HFFc6 (cell line): ENCODE data around the gene ZNF747. TPM values are rescaled to one million over a fixed set of nuclear protein-coding genes. Genes with fewer than 3 reads are reported as not detected.
"Not testable (repeated sequence)": the region's sequence is repeated elsewhere in the genome, so short reads cannot be mapped to it uniquely, and the experiment has no call there.

Experiments used
- DNase-seq: peaks from one replicate; pipeline ENCODE4 v3.0.0-alpha.2; 2018
- H3K27ac Mint-ChIP-seq: 2 replicates; pipeline ENCODE4 v1.8.0; 2020; ENCODE audit warnings: mild to moderate bottlenecking, mixed read lengths
- H3K27me3 Mint-ChIP-seq: 2 replicates; pipeline ENCODE4 v1.8.0; 2021; ENCODE audit warnings: mild to moderate bottlenecking, moderate library complexity, mixed read lengths; ENCODE audit not compliant: insufficient read depth
- H3K36me3 Mint-ChIP-seq: 2 replicates; pipeline ENCODE4 v1.8.0; 2021; ENCODE audit warnings: low read depth, mixed read lengths
- H3K4me1 Mint-ChIP-seq: 2 replicates; pipeline ENCODE4 v1.8.0; 2020; ENCODE audit warnings: low read depth, mixed read lengths
- H3K4me3 Mint-ChIP-seq: 2 replicates; pipeline ENCODE4 v1.8.0; 2020; ENCODE audit warnings: mild to moderate bottlenecking, moderate library complexity, mixed read lengths
- H3K9me3 Mint-ChIP-seq: 2 replicates; pipeline ENCODE4 v1.8.0; 2020; ENCODE audit warnings: mild to moderate bottlenecking, mixed read lengths
- total RNA-seq, 6 experiments: library from RNA; stranded (reverse); fragmentation: NEBNext Ultra II Directional; extraction: Animal tissue kit (Norgen Biotek cat#: 25700); gene quantifications; 2 replicates in 1 of 6; 3 replicates in 5 of 6; pipeline ENCODE4 v1.2.3, GENCODE V29; 2021
- TF ChIP-seq, protein P1 (sequence below): fragments of 200-600 bp; sonication (generic); IDR thresholded peaks from 2 replicates; pipeline ENCODE4 v1.5.0; 2021; ENCODE audit warnings: antibody characterized with exemption, mild to moderate bottlenecking

ZNF747 gene
- total RNA-seq, 6 experiments from 2014 or later, result 3.2 to 4.7 (median 3.8) TPM

- 0 out of 2 replicates have a peak, but pooled peaks cover 6% of the 10 kb centered on the region for H3K36me3 Mint-ChIP-seq
- peaks cover 6% of the 10 kb centered on the region for H3K27me3 Mint-ChIP-seq
- no peak overlapping the region for H3K27ac Mint-ChIP-seq
- TF ChIP-seq, protein P1, sequence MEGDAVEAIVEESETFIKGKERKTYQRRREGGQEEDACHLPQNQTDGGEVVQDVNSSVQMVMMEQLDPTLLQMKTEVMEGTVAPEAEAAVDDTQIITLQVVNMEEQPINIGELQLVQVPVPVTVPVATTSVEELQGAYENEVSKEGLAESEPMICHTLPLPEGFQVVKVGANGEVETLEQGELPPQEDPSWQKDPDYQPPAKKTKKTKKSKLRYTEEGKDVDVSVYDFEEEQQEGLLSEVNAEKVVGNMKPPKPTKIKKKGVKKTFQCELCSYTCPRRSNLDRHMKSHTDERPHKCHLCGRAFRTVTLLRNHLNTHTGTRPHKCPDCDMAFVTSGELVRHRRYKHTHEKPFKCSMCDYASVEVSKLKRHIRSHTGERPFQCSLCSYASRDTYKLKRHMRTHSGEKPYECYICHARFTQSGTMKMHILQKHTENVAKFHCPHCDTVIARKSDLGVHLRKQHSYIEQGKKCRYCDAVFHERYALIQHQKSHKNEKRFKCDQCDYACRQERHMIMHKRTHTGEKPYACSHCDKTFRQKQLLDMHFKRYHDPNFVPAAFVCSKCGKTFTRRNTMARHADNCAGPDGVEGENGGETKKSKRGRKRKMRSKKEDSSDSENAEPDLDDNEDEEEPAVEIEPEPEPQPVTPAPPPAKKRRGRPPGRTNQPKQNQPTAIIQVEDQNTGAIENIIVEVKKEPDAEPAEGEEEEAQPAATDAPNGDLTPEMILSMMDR, result no peak
- peaks cover 16% of the 10 kb centered on the region for H3K4me1 Mint-ChIP-seq
- H3K4me3 Mint-ChIP-seq, result no peak overlapping the region
- DNase-seq, result no peak
- H3K9me3 Mint-ChIP-seq, result no peaks in the 10 kb centered on the region
Measured at GRCh38 chr16:30523768-30524574, 10.7 kb downstream of the ZNF747 start.

DNA sequence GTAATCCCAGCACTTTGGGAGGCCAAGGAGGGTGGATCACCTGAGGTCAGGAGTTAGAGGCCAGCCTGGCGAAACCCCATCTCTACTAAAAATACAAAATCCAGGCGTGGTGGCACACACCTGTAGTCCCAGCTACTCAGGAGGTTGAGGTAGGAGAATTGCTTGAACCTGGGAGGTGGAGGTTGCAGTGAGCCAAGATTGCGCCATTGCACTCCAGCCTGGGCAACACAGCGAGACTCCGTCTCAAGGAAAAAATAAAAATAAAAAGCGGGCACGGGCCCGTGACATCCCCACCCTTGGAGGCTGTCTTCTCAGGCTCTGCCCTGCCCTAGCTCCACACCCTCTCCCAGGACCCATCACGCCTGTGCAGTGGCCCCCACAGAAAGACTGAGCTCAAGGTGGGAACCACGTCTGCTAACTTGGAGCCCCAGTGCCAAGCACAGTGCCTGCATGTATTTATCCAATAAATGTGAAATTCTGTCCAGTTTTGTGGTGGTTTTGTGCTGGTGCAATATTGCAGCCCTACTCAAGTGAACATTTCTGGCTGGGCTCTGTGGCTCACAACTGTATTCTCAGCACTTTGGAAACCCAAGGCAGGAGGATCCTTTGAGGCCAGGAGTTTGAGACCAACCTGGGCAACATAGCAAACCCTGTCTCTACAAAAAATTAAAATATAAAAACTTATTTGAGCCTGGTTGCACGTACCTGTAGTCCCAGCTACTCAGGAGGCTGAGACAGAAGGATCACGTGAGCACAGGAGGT is 11.8 kb downstream of the ZNF747 start:
- not testable (repeated sequence) for H3K4me3 Mint-ChIP-seq, H3K27ac Mint-ChIP-seq, H3K9me3 Mint-ChIP-seq, H3K36me3 Mint-ChIP-seq, DNase-seq, H3K27me3 Mint-ChIP-seq
- H3K4me1 Mint-ChIP-seq, result peaks cover 13% of the 10 kb centered on the region

GRCh38 chr16:30521873-30522641 is 12.6 kb downstream of the ZNF747 start:
- Mint-ChIP-seq H3K4me1 (peaks cover 6% of the 10 kb centered on the region), H3K27me3 (peaks cover 15% of the 10 kb centered on the region), H3K36me3 (0 out of 2 replicates have a peak, but pooled peaks cover 6% of the 10 kb centered on the region), H3K27ac (no peak overlapping the region), H3K9me3 (no peaks in the 10 kb centered on the region), H3K4me3 (no peak overlapping the region)
- TF ChIP-seq, protein P1, result no peak
- DNase-seq, result no peak

DNA sequence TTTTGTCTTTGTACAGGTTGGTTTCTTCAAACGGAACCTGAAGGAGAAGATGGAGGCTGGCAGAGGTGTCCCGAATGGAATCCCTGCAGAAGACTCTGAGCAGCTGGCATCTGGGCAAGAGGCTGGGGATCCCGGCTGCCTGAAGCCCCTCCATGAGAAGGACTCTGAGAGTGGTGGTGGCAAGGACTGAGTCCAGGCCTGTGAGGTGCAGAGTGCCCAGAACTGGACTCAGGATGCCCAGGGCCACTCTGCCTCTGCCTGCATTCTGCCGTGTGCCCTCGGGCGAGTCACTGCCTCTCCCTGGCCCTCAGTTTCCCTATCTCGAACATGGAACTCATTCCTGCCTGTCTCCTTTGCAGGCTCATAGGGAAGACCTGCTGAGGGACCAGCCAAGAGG is 13.2 kb downstream of the ZNF747 start:
- no peak overlapping the region for H3K27ac Mint-ChIP-seq
- H3K4me1 Mint-ChIP-seq, result peaks cover 6% of the 10 kb centered on the region
- no peak for DNase-seq
- H3K27me3 Mint-ChIP-seq, result peaks cover 17% of the 10 kb centered on the region
- H3K36me3 Mint-ChIP-seq, result 0 out of 2 replicates have a peak, but pooled peaks cover 6% of the 10 kb centered on the region
- H3K9me3 Mint-ChIP-seq, result no peaks in the 10 kb centered on the region
- no peak overlapping the region for H3K4me3 Mint-ChIP-seq
- TF ChIP-seq, protein P1, result no peak

- H3K4me3 Mint-ChIP-seq, result no peak overlapping the region
- no peaks in the 10 kb centered on the region for H3K4me1 Mint-ChIP-seq
- H3K36me3 Mint-ChIP-seq, result no peaks in the 10 kb centered on the region
- TF ChIP-seq, protein P1, result no peak
- no peak for DNase-seq
- H3K9me3 Mint-ChIP-seq, result no peaks in the 10 kb centered on the region
- peaks cover 17% of the 10 kb centered on the region for H3K27me3 Mint-ChIP-seq
- no peak overlapping the region for H3K27ac Mint-ChIP-seq
Measured at GRCh38 chr16:30519120-30520049, 15.3 kb downstream of the ZNF747 start.
